GM18870 (cell line): Measurements from ENCODE around the gene SLC25A34.

Experiments used
- ATAC-seq: cut with Tn5 transposase; IDR thresholded peaks from one replicate; pipeline ENCODE4 v1.9.1; 2021; ENCODE audit warnings: moderate library complexity; ENCODE audit not compliant: unreplicated experiment

The SLC25A34 gene

DNA sequence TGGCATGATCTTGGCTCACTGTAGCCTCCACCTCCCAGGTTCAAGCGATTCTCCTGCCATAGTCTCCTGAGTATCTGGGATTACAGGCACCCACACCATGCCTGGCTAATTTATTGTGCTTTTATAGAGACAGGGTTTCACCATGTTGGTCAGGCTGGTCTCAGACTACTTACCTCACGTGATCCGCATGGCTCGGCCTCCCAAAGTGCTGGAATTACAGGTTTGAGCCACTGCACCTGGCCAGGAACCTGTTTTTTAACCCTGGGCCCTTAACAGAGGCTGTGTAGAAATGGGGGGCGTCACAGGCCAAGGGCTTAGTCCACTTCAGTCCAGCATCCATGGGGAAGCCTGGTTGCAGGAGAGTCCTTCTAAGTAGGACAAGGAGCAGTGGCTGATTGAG lies 31.9 kb downstream of the SLC25A34 start:
- no peak for ATAC-seq

- no peak for ATAC-seq
These were observed 32.3 kb downstream of the SLC25A34 start for GRCh38 chr1:15768388-15768787.

DNA sequence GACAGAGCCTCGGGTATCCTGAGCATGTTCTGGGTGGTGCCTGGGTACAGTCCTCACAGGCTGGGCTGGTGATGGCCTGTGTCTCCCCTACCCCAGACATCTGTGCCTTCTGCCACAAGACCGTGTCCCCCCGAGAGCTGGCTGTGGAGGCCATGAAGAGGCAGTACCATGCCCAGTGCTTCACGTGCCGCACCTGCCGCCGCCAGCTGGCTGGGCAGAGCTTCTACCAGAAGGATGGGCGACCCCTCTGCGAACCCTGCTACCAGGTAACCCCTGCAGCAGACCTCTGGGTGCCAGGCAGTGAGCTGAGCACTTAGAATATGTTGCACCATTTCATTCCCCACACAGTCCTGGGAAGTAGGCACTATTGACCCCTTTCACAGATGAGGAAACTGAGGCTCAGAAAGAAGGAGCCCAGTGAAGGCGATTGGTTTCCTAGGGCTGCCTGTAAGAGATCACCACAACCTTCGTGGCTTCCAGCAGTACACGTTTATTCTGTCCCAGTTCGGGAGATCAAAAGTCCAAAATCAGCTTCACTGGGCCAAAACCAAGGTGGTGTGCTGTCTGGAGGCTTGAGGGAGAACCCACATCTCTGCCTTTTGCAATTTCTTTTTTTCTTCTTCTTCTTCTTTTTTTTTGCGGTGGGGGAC lies 34.4 kb downstream of the SLC25A34 start:
- ATAC-seq: no peak

DNA sequence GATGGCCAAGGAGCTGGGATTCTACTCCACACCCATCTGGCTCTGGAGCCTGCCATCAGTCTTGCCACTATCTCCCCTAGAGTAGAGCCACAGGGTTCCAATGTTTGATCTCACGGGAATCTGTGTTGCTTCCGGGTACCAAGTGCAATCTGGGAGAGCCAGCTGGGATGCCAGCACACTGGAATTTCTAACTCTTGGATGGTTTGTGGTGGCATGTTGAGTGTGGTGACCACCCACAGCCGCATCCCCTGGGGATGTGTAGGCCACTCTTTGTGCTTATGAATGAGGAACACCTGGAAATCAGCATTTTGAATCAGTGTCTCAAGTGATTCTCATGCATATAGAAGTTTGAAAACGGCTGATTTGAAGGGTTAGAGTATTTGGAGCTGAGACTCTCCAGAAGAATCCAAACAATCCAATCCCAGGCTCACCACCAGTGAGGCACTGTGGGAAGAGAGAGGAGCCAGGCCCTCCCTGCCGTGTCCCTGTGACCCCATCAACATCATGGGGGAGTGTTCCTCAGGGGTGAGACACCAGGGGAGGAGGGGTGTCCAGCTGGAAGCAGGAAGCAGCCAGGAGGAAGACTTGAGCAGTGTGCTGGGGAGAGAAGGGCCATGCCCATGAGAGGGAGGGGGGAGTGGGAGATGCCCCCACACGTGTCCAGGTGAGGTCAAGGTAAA lies 35.9 kb downstream of the SLC25A34 start:
- no peak for ATAC-seq

DNA sequence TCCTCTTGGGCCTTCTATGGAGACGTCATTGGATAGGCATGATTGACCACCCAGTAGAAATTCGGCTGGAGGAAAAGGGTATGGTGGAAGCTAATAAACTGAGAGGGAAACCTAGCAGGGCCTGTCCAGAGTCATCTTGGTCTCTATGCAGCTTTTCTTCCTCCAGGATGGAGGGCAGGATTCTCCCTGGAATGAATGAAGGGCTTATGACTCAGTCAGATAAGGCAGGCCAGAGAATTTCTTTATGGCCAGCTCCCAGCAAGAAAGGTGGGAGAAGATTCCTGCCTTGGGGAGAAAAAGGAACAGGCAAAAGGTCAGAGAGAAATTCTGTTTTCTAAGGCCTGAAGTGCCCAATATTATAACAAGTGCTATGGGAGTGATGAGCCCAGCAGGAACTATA lies 39.6 kb downstream of the SLC25A34 start:
- ATAC-seq: no peak

- no peak for ATAC-seq
These were observed 42.0 kb downstream of the SLC25A34 start for GRCh38 chr1:15777909-15778707.

DNA sequence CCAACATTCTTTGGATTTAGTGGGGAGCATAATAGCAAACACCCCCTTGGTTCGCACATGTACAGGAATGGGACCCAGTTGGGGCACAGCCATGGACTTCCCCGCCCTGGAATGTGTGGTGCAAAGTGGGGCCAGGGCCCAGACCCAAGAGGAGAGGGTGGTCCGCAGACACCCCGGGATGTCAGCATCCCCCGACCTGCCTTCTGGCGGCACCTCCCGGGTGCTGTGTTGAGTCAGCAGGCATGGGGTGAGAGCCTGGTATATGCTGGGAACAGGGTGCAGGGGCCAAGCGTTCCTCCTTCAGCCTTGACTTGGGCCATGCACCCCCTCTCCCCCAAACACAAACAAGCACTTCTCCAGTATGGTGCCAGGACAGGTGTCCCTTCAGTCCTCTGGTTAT lies 49.6 kb downstream of the SLC25A34 start:
- ATAC-seq: no peak

DNA sequence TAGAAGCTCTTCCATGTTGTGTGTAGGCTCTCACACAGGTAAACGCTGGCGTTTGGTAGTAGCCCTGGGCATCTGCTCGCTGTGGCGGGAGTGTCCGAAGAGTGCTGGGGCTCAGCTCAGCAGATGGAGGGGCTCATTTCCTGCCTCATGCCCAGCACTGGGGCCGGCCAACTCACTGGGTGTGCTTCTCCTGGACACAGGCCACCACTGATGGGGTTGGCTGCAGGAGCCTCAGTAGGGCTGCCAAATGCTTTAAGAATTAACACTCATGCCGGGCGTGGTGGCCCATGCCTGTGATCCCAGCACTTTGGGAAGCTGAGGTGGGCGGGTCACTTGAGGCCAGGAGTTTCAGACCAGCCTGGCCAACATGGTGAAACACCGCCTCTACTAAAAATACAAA lies 50.5 kb downstream of the SLC25A34 start:
- ATAC-seq: no peak

GRCh38 chr1:15788624-15789301 lies 52.7 kb downstream of the SLC25A34 start:
- no peak for ATAC-seq
